OCI-LY3 (cell line): ENCODE measurements around the gene POC1B.

Source experiments
- CTCF ChIP-seq: fragments of 200-600, 300-600 bp; sonication (generic); IDR thresholded peaks from 2 replicates; pipeline ENCODE4 v1.5.1; 2014; ENCODE audit warnings: antibody characterized with exemption, low read length, low read depth
- EZH2phosphoT487 ChIP-seq: fragments of 200-600 bp; shearing (Covaris generic); IDR thresholded peaks from 2 replicates; pipeline ENCODE4 v1.6.1; 2018; ENCODE audit warnings: antibody characterized with exemption, mixed run types, low read depth

- peak; percentile 13; the same call in 1 of the 2 replicates for TF ChIP-seq CTCF
- no peak for TF ChIP-seq EZH2phosphoT487
Measured at GRCh38 chr12:89551747-89552146, 25.9 kb upstream of the POC1B start.
